ENCODE measurements around the gene DTX1.

GRCh38 chr12:113130457-113131135 lies 74.1 kb downstream of the DTX1 start:
- peak; percentile 71 for TF ChIP-seq YY1 (IDR thresholded peaks at IDR 0.05; ENCODE audit: low read depth, low read length)
- no peak for TF ChIP-seq TAF1 (IDR thresholded peaks at IDR 0.05; ENCODE audit: low read depth, low read length)
- TF ChIP-seq CBX5 (IDR thresholded peaks at IDR 0.05; ENCODE audit: low read depth, low read length): no peak
- peak; percentile 65 for TF ChIP-seq CREB1 (IDR thresholded peaks at IDR 0.05)
- TF ChIP-seq CTCF (IDR thresholded peaks at IDR 0.05; ENCODE audit: control extremely low read depth in 1 of 3, insufficient read depth in 1 of 3, low read depth in 1 of 3, low read length in 3 of 3): peak; percentile 70 to 84 (median 83)
- TF ChIP-seq POLR2A (IDR thresholded peaks at IDR 0.05; ENCODE audit: control extremely low read depth in 1 of 2, low read depth in 2 of 2, low read length in 2 of 2): no peak
